Activated T-helper 1 cell treated with anti-CD3 and anti-CD28 coated beads, Interleukin-2, amount 50 U/mL, for 16 hours (primary cell): ENCODE results near the gene KRT3.

Source experiments
- DNase-seq, 2 donors: peaks; one replicate each; pipeline ENCODE4 v3.0.0-alpha.2; 2020; ENCODE audit warnings: low read depth in 1 of 2, low spot score in 1 of 2

KRT3 gene

DNA sequence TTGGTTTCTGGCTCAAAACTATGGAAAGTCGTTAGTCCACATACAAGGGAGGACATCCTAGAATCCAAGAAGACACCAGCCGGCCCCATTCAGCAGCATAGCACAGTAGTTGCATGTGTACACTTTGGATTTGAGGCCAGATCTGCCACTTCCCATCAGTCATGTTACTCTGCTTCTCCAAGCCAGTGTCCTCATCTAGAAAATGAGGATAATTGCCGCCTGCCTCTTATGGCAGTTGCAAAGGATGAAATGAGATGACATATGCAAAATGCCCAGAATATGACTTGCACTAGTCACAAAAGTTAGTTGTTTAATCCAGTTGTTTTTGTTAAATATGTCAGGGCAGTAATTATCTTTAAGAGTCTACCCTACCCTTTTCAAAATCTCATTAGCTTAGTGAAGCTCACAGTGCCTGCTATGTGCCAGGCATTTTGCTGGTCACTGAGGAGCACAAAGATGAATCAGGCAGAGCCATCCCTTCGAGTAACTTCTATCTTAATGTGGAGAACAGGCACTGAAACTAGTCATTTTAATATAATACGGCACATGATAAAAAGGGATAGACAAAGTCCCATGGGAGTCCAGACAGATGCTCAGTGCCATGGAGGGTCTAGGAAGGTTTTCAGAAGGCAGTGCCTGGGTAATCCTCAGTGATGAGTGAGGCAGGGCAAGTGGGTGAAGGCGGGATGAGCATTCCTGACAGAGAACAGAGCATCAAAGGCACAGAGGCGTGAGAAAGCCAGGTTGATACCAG lies 12.2 kb downstream of the KRT3 start:
- DNase-seq = no peak

DNA sequence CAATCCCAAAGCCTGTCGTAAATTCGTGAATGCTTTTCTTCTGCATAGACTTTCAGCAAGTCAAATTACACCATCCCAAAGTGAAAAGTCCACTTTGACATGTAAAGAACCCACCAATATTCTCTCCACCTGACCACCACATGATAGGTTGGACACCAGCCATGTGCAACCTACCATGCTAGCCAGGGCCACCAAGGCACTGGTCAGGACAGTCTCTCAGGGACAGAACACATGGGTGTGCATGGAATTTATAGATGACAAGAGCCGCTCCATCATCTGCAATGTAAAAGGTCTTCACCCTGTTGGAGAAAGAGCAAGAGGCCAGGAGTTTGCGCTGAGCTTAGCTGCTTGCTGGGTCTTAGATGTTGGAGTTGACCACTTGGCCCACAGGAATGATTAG lies 13.4 kb downstream of the KRT3 start:
- DNase-seq = no peak

GRCh38 chr12:52781399-52782082 lies 14.4 kb downstream of the KRT3 start:
- no peak for DNase-seq

DNA sequence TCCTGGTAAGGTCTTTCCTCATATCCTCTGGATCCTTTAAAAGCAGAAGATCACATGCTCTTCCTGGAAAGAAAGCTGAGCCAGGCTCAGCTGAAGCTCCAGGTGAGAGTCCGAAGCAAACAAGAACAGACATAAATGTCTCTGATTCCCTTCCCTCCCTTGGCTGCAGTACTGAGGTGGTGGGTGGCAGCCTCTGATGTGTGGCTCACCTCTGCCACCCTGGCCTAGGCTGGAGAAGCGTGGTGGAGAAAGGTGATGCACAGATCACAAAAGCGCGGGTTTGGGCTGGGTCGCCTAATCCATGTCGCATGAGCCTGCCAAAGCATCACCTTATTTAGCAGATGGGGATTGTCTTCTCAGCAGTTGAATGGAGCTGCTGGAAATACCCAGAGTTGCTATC lies 16.0 kb downstream of the KRT3 start:
- DNase-seq = no peak

- no peak for DNase-seq
Observed at GRCh38 chr12:52778833-52779232, 17.1 kb downstream of the KRT3 start.

GRCh38 chr12:52777566-52777965 lies 18.4 kb downstream of the KRT3 start:
- no peak for DNase-seq

GRCh38 chr12:52776913-52777395 lies 19.0 kb downstream of the KRT3 start, which contains the start of gene KRT76:
Gene KRT76 (minus strand): TSS chr12:52777345. CDS start chr12:52777291, 54 bp downstream.
- DNase-seq = no peak

- DNase-seq = no peak
Observed at GRCh38 chr12:52776435-52776834, 19.5 kb downstream of the KRT3 start.

DNA sequence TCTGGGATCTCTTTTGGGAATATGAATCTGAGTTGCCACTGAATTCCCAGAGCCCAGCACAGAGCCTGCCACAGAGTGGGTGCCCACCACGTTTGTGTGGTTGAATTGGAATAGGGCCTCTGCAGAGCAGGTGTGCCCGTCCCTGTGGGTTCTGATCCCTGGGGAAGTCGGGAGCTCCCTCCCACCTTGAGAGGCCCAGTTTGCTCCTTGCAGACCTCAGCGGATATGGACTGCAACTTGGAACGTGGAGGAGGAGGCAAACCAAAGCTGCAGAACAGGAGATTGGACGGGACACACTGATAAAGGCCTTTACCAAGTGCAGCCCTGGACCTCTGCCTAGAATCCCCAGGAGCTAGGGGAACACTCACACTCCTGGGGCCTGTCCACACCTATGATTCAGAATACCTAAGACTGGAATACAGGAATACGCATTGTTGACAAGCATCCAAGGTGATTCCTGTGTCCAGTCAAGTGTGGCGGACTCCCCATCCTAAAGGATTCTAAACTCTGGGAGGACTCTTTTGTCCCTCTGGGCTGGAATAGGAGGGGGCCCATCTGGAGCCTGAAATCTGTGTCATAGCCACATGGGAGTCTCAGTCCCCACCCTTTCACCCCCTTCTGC lies 21.2 kb downstream of the KRT3 start:
- no peak for DNase-seq

GRCh38 chr12:52772772-52773171 lies 23.1 kb downstream of the KRT3 start:
- DNase-seq = no peak

DNA sequence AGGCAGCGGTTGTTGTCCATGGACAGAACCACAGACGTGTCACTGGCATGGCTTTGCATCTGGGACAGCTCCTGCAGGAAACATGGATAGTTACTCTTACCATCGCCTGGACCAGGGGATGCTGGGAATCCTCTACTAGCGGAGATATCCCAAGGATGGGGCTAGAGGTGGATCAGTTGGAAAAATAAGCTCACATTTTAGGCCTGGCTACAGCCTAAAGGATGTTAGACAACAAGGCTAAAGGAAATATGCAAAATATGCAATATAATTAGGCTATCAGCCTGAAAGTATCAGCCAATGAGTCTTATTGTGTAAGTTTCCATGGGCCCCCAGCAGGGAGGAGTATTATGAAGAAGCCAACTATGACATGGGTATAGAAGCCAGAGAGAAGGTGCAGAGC lies 23.7 kb downstream of the KRT3 start:
- no peak for DNase-seq

DNA sequence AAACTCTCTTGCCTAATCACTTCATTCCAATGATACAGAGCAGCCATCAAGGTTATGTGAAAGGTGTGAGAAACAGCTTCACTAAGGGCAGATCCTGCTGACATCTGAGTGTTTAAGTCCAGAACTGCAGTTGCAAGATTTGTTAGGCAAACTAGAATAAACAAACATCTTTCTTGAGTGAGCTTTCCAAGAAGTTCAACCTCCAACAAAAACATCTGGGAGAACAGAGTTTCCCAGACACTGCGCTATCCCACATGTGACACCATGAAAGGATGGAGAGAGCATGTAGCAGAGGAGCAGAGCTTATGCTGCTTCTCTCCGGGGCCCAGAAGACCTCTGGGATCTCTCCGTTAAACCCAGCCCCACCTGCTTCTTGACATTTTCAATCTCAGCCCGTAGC lies 24.4 kb downstream of the KRT3 start:
- DNase-seq = no peak

- no peak for DNase-seq
Observed at GRCh38 chr12:52771088-52771487, 24.8 kb downstream of the KRT3 start.

- no peak for DNase-seq
Observed at GRCh38 chr12:52769946-52770345, 26.0 kb downstream of the KRT3 start.

DNA sequence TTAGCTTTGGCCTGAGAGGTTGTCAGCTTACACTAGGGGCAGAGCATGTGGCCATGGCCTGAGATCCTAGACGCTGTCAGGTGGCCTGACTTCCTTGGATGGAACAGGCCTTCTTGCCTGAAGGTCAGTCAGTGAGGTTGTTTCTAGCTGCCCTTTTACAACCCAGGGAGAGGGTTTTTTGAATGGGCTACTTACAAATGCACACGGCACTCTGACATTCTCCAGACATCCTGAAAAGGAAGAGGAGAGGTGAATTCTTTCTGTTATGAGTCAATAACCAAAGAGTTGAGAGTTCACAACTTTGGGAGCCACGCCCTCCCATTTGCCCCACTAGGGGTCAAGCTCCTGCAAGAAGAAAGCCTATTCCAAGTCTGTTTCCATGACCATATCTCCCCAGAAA lies 26.6 kb downstream of the KRT3 start:
- DNase-seq = no peak

- DNase-seq = no peak
Observed at GRCh38 chr12:52768479-52769200, 27.3 kb downstream of the KRT3 start.

DNA sequence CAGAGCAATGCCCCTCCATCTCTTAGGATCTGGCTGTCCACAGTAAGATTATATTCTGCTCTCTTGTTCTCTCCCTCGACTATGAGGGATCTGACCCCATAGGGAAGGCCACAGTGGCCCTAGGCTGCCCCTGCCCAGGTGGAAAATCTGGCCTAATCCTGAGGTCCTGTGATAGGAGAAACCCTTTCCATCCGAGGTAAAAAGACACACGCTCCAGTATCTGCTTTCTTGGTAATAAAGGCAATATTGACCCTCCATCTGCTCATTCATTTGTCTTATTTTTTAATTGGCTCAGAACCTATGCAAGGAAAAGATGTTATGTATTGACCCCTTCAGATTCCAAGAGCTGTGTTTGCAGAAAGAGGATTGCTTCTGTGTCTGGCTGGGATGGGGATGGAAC lies 28.5 kb downstream of the KRT3 start:
- no peak for DNase-seq

GRCh38 chr12:52767020-52767379 lies 28.9 kb downstream of the KRT3 start:
- no peak for DNase-seq

DNA sequence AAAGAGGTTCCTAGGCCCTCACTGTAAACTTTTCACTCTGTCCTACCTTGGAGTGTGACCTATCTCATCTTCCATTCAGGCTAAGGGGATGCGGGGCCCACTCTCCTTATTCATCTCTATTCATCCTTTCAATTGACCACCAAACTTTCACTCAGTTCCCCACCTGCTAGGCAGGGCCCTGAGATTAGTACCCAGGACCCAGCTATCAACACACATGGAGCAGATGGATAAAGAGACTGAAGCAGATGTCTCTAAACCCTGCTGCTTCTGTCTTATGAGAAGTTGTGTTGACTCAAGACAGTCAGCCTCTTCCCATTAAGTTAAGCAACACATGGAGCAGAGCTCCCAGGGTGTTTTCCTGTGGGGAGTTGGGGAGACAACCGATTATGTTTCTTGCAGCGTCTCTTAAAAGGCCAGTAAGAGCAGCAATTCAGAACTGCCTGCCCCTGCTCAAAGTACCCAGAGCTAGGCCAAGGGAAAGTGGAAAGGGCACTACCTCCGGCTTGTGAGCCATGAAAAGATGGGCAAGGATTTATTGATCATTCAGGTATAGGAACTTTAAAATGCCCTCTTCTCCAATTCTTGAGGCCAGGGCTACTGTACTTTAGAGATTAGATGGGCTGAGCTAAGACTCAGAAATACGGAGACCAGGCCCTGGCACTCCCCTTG lies 29.4 kb downstream of the KRT3 start:
- no peak for DNase-seq

DNA sequence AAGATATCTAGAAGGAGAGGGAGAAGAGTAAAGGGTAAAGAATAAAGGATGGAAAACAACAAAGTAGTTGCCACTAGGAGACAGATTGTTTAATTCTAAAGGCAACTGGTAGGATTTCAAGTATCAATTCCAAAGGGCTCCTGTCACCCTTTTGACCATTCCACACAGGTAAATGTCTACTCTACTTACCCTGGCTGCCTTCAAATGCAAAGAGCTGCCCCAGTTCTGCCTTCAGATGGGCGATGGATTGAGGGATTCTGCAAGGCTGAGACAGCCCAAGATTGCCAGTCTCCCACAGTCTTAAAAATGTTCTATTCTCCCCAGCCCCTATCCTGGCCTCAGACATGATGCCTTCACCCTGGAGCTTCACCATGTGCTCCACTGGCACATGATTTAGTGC lies 30.2 kb downstream of the KRT3 start:
- no peak for DNase-seq

DNA sequence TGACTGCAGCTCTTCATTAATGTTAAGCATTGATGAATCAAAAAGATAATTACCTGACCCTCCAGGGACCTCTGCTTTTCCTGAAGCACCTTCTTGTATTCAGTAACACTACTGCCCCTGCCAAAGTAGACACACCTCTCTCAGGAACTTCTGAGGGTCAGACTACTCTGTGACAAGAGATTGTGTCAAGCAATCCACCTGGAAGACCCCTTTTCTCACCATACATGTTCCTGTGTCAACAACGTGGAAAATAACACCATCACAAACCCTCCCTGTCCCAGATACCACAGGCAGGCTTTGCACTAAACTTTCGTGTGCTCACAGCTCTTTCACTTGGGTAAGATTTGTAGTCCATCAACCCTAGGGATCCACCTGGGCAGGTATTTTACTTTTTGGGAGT lies 31.9 kb downstream of the KRT3 start:
- DNase-seq = no peak
